DND-41 (cell line): Measurements from ENCODE around the gene PNPLA6.
A peak's percentile ranks its signal among the peaks of the same experiment; 100 is the strongest.

Experiments used
- ATAC-seq: fragments of 200-7000 bp; cut with Tn5 transposase; 3 replicates; pipeline ENCODE4 v1.9.1; 2021; ENCODE audit warnings: low read depth; ENCODE audit not compliant: insufficient read depth
- DNase-seq: peaks from one replicate; pipeline ENCODE4 v3.0.0-alpha.2; 2020
- H2AFZ ChIP-seq: 2 replicates; pipeline ENCODE4 v1.6.0; 2012; ENCODE audit warnings: low read depth, low read length
- H3K27ac ChIP-seq: 2 replicates; pipeline ENCODE4 v1.5.1; 2012; ENCODE audit warnings: low read length, inconsistent platforms
- H3K27me3 ChIP-seq: fragments of 200-600 bp; sonication (generic); 2 replicates; pipeline ENCODE4 v1.6.0; 2012; ENCODE audit warnings: low read length, mild to moderate bottlenecking, inconsistent platforms; ENCODE audit not compliant: insufficient read depth, poor library complexity
- H3K36me3 ChIP-seq: 2 replicates; pipeline ENCODE4 v1.5.1; 2012; ENCODE audit warnings: low read length, inconsistent platforms; ENCODE audit not compliant: insufficient read depth
- H3K4me1 ChIP-seq: 2 replicates; pipeline ENCODE4 v1.5.1; 2012; ENCODE audit warnings: mild to moderate bottlenecking, low read length; ENCODE audit not compliant: insufficient read depth
- H3K4me2 ChIP-seq: 2 replicates; pipeline ENCODE4 v1.6.0; 2012; ENCODE audit warnings: mild to moderate bottlenecking, moderate library complexity, low read length, inconsistent platforms; ENCODE audit not compliant: insufficient read depth
- H3K4me3 ChIP-seq, 2 experiments: fragments of 200-600 bp in 1 of 2; shearing (Covaris generic) in 1 of 2; 2 replicates each; pipeline ENCODE4 v1.5.1; 2012 to 2016; ENCODE audit warnings: inconsistent platforms in 2 of 2, low read length in 2 of 2, mild to moderate bottlenecking in 2 of 2, low read depth in 1 of 2, moderate library complexity in 1 of 2
- H3K79me2 ChIP-seq: 2 replicates; pipeline ENCODE4 v1.6.0; 2012; ENCODE audit warnings: low read length, inconsistent platforms; ENCODE audit not compliant: insufficient read depth
- H3K9ac ChIP-seq: 2 replicates; pipeline ENCODE4 v1.6.0; 2012; ENCODE audit warnings: low read depth, mild to moderate bottlenecking, inconsistent platforms, low read length, moderate library complexity
- H3K9me3 ChIP-seq: 2 replicates; pipeline ENCODE4 v1.5.1; 2012; ENCODE audit warnings: low read length, moderate library complexity, mild to moderate bottlenecking, inconsistent platforms; ENCODE audit not compliant: insufficient read depth, severe bottlenecking
- H4K20me1 ChIP-seq: 2 replicates; pipeline ENCODE4 v1.6.0; 2012; ENCODE audit warnings: low read length; ENCODE audit not compliant: insufficient read depth
- CTCF ChIP-seq: IDR thresholded peaks from 2 replicates; pipeline ENCODE4 v1.5.1; 2012; ENCODE audit warnings: borderline replicate concordance, low read length, moderate library complexity, mild to moderate bottlenecking; ENCODE audit not compliant: poor library complexity, severe bottlenecking; ENCODE audit errors: extremely low read depth
- EZH2 ChIP-seq: IDR thresholded peaks from 3 replicates; pipeline ENCODE4 v1.6.1; 2012; ENCODE audit warnings: borderline replicate concordance, low read depth, mild to moderate bottlenecking, moderate library complexity, low read length, inconsistent platforms; ENCODE audit not compliant: severe bottlenecking

PNPLA6 gene

GRCh38 chr19:7509625-7510024 lies 25.9 kb upstream of the PNPLA6 start:
- H4K20me1 ChIP-seq = no peaks in the 10 kb centered on the region
- peak; percentile 49 for DNase-seq
- no peak overlapping the region for H3K9ac ChIP-seq
- H3K4me2 ChIP-seq = no peak overlapping the region
- H3K4me1 ChIP-seq = no peaks in the 10 kb centered on the region
- peak; percentile 62; the same call in 2 of the 3 replicates for ATAC-seq
- H3K36me3 ChIP-seq = no peaks in the 10 kb centered on the region
- H3K79me2 ChIP-seq = no peaks in the 10 kb centered on the region
- no peak overlapping the region for H2AFZ ChIP-seq
- no peak overlapping the region for H3K4me3 ChIP-seq
- no peaks in the 10 kb centered on the region for H3K9me3 ChIP-seq
- no peak overlapping the region for H3K27ac ChIP-seq
- TF ChIP-seq EZH2 (no peak), CTCF (no peak)
- H3K27me3 ChIP-seq = no peaks in the 10 kb centered on the region

GRCh38 chr19:7512400-7512851 lies 23.1 kb upstream of the PNPLA6 start:
- Histone ChIP-seq H3K4me1 (peaks cover 20% of the 10 kb centered on the region), H3K27me3 (no peaks in the 10 kb centered on the region), H3K4me3 (no peak overlapping the region), H4K20me1 (no peaks in the 10 kb centered on the region), H3K4me2 (no peak overlapping the region), H3K27ac (no peak overlapping the region), H3K9me3 (no peaks in the 10 kb centered on the region), H3K36me3 (no peaks in the 10 kb centered on the region), H2AFZ (no peak overlapping the region), H3K79me2 (peaks cover 12% of the 10 kb centered on the region), H3K9ac (no peak overlapping the region)
- DNase-seq (no peak), ATAC-seq (no peak)
- no peak for TF ChIP-seq EZH2
- no peak for TF ChIP-seq CTCF

GRCh38 chr19:7513809-7514642 lies 21.5 kb upstream of the PNPLA6 start:
- no peaks in the 10 kb centered on the region for H4K20me1 ChIP-seq
- no peak overlapping the region for H3K4me2 ChIP-seq
- H3K4me1 ChIP-seq = peaks cover 23% of the 10 kb centered on the region
- DNase-seq (no peak), ATAC-seq (no peak)
- no peaks in the 10 kb centered on the region for H3K9me3 ChIP-seq
- H3K9ac ChIP-seq = no peak overlapping the region
- no peaks in the 10 kb centered on the region for H3K36me3 ChIP-seq
- peaks cover 12% of the 10 kb centered on the region for H3K79me2 ChIP-seq
- no peak overlapping the region for H3K27ac ChIP-seq
- H2AFZ ChIP-seq = no peak overlapping the region
- H3K27me3 ChIP-seq = no peaks in the 10 kb centered on the region
- H3K4me3 ChIP-seq = no peak overlapping the region
- TF ChIP-seq EZH2 = no peak
- TF ChIP-seq CTCF = no peak
